MCF 10A (cell line): Measurements from ENCODE around the gene IGF1R. TPM values are rescaled to one million over a fixed set of nuclear protein-coding genes. Genes with fewer than 3 reads are reported as not detected.

ENCODE experiments used
- BruUV-seq: library from RNA; stranded (reverse); fragments of 400-500 nt; replicated peaks from 2 replicates; lab custom pipeline; 2021; lab: Mats Ljungman, UMichigan
- CTCF ChIA-PET: fragments of 300-600 bp; sonication (Branson Sonifier 250); formaldehyde crosslinking; extraction: SDS; loops from one replicate; lab custom pipeline; 2021; ENCODE audit warnings: antibody characterized with exemption, inconsistent platforms; lab: Yijun Ruan, JAX
- POLR2A ChIA-PET: fragments of 300-600, 350-650 bp; sonication (Branson Sonifier 250); formaldehyde crosslinking; extraction: SDS; loops from one replicate; lab custom pipeline; 2020; ENCODE audit warnings: antibody characterized with exemption, inconsistent platforms; lab: Yijun Ruan, JAX
- DNase-seq: peaks from one replicate; pipeline ENCODE4 v3.0.0-alpha.2; 2018; ENCODE audit not compliant: unreplicated experiment
- H3K27ac Mint-ChIP-seq: one replicate; pipeline ENCODE4 v1.8.0; 2022; ENCODE audit warnings: mild to moderate bottlenecking, low read depth, mixed read lengths; ENCODE audit not compliant: unreplicated experiment
- H3K27me3 Mint-ChIP-seq: one replicate; pipeline ENCODE4 v1.8.0; 2022; ENCODE audit warnings: mixed read lengths; ENCODE audit not compliant: insufficient read depth, unreplicated experiment
- H3K36me3 Mint-ChIP-seq: one replicate; pipeline ENCODE4 v1.8.0; 2022; ENCODE audit warnings: mild to moderate bottlenecking, moderate library complexity, mixed read lengths; ENCODE audit not compliant: insufficient read depth, unreplicated experiment
- H3K4me1 Mint-ChIP-seq: one replicate; pipeline ENCODE4 v1.8.0; 2022; ENCODE audit warnings: mixed read lengths; ENCODE audit not compliant: insufficient read depth, unreplicated experiment
- H3K4me3 Mint-ChIP-seq: one replicate; pipeline ENCODE4 v1.8.0; 2022; ENCODE audit warnings: mild to moderate bottlenecking, moderate library complexity, mixed read lengths; ENCODE audit not compliant: unreplicated experiment
- H3K9me3 Mint-ChIP-seq: one replicate; pipeline ENCODE4 v1.8.0; 2022; ENCODE audit warnings: mixed read lengths; ENCODE audit not compliant: unreplicated experiment
- intact Hi-C: fragments of 100-400 bp; cut with micrococcal nuclease; formaldehyde crosslinking; loops from 2 replicates; pipeline ENCODE4 v1.14.1; 2022
- total RNA-seq: library from RNA; stranded (reverse); gene quantifications from 2 replicates; pipeline ENCODE4 v1.2.3, GENCODE V29; 2022
- TF ChIP-seq, protein P1 (sequence below): fragments of 200-600 bp; IDR thresholded peaks from one replicate; pipeline ENCODE4 v1.8.0; 2022; ENCODE audit warnings: antibody characterized with exemption, mild to moderate bottlenecking; ENCODE audit not compliant: unreplicated experiment

IGF1R gene
- total RNA-seq, 1 experiment from 2014 or later, result 53.3 TPM

DNA sequence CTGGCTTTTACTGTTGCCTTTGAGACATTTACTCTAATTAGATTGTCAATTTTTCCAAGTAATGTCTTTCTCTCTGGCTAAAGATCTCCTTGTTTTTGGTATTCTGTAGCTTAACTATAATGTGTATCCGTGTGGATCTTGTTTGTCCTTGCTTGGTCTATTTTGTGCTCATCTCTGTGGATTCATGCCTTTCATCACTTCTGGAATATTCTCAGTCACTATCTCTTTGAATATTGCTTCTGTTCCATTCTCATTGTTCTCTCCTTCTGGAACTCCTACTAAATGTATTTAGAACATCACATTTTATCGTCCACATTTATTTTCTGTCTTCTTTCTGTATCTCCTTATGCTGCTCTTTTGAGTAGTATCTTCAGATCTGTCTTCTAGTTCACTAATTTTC is 346.6 kb downstream of the IGF1R start:
- ChIA-PET POLR2A (no interaction called here), CTCF (interaction anchor here (1.1 kb wide), 1 partner anchor 11 kb away, joined by 5 read pairs; no protein-coding TSS in a partner anchor)
- H3K27me3 Mint-ChIP-seq, result peaks cover 35% of the 10 kb centered on the region
- TF ChIP-seq, protein P1, sequence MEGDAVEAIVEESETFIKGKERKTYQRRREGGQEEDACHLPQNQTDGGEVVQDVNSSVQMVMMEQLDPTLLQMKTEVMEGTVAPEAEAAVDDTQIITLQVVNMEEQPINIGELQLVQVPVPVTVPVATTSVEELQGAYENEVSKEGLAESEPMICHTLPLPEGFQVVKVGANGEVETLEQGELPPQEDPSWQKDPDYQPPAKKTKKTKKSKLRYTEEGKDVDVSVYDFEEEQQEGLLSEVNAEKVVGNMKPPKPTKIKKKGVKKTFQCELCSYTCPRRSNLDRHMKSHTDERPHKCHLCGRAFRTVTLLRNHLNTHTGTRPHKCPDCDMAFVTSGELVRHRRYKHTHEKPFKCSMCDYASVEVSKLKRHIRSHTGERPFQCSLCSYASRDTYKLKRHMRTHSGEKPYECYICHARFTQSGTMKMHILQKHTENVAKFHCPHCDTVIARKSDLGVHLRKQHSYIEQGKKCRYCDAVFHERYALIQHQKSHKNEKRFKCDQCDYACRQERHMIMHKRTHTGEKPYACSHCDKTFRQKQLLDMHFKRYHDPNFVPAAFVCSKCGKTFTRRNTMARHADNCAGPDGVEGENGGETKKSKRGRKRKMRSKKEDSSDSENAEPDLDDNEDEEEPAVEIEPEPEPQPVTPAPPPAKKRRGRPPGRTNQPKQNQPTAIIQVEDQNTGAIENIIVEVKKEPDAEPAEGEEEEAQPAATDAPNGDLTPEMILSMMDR, result no peak
- no peak overlapping the region for H3K27ac Mint-ChIP-seq
- DNase-seq, result no peak
- no peaks in the 10 kb centered on the region for H3K36me3 Mint-ChIP-seq
- H3K9me3 Mint-ChIP-seq, result peaks cover 23% of the 10 kb centered on the region
- H3K4me3 Mint-ChIP-seq, result no peak overlapping the region
- intact Hi-C loops, result no loop called here
- no peaks in the 10 kb centered on the region for H3K4me1 Mint-ChIP-seq
- no TSS peak for BruUV-seq

DNA sequence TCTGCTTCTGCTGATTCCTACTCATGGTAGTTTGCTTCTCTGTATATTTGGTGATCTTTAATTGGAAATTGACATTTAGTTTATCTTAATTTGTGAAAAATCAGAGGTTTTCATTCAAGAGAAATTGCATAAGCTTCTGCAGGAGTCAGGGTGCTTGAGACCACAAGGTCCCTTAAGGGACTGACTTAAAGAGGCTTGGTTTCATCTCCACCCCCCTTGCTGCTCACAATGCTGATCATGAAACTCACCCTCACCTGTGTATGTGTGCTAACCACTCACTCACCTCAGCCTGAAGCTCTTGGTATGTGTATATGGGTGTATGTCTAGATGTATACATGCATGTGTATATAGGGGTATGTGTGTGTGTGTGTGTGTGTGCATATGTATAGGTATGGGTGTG is 347.8 kb downstream of the IGF1R start:
- TF ChIP-seq, protein P1, result no peak
- peaks cover 23% of the 10 kb centered on the region for H3K9me3 Mint-ChIP-seq
- intact Hi-C loops, result no loop called here
- BruUV-seq, result no TSS peak
- peaks cover 22% of the 10 kb centered on the region for H3K27me3 Mint-ChIP-seq
- POLR2A ChIA-PET, result interaction anchor here (1.0 kb wide), 1 partner anchor 10 kb away, joined by 3 read pairs; no protein-coding TSS in a partner anchor
- no peak overlapping the region for H3K27ac Mint-ChIP-seq
- CTCF ChIA-PET, result interaction anchor here (0.9 kb wide), 1 partner anchor 100 kb away, joined by 3 read pairs; no protein-coding TSS in a partner anchor
- H3K4me3 Mint-ChIP-seq, result no peak overlapping the region
- no peaks in the 10 kb centered on the region for H3K36me3 Mint-ChIP-seq
- no peak for DNase-seq
- H3K4me1 Mint-ChIP-seq, result no peaks in the 10 kb centered on the region

DNA sequence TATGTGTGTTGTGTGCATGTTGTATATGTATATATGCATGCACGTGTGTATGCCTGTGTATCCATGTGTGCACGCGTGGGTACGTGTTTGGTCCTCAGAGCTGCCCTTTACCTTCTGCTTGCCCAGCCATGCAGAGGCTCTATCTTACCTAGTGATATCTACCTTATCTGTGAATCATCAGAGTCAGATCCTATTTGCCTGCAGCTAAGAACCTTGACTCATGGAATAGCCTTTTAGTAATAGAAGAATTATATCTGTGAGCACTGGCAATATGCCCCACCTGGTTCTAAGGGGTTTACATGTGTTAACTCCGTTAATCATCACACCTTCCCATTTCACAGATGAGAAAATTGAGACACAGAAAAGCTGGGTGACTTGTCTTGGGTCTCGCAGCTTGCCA is 348.3 kb downstream of the IGF1R start:
- Mint-ChIP-seq H3K4me1 (no peaks in the 10 kb centered on the region), H3K9me3 (peaks cover 23% of the 10 kb centered on the region), H3K27ac (no peak overlapping the region), H3K36me3 (no peaks in the 10 kb centered on the region), H3K27me3 (peaks cover 17% of the 10 kb centered on the region), H3K4me3 (no peak overlapping the region)
- TF ChIP-seq, protein P1, result no peak
- no TSS peak for BruUV-seq
- CTCF ChIA-PET, result interaction anchor here (0.9 kb wide), 1 partner anchor 101 kb away, joined by 3 read pairs; no protein-coding TSS in a partner anchor
- POLR2A ChIA-PET, result interaction anchor here (1.0 kb wide), 1 partner anchor 11 kb away, joined by 3 read pairs; no protein-coding TSS in a partner anchor
- DNase-seq, result no peak
- intact Hi-C loops, result no loop called here

DNA sequence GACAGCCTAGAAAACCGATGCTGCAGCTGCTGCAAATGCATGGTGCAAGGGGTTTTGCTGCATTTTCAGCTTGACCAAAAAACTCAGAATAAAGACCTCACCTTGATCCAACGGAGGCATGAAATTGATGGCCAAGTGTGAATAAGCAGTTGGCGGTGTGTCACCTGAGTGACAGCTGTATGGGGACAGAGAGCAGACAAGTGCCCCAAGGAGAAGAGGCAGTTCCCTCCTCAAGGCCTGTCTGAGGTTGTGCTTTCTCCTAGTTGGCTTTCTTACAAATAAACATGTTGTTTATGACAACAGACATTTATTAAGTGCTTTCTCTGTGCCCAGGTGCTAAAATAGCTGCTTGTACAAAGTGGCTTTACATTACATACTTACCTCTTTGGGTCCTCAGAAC is 349.0 kb downstream of the IGF1R start:
- Mint-ChIP-seq H3K9me3 (peaks cover 20% of the 10 kb centered on the region), H3K27ac (no peak overlapping the region), H3K36me3 (no peaks in the 10 kb centered on the region), H3K4me3 (no peak overlapping the region), H3K4me1 (no peaks in the 10 kb centered on the region), H3K27me3 (peaks cover 12% of the 10 kb centered on the region)
- TF ChIP-seq, protein P1, result no peak
- POLR2A ChIA-PET, result interaction anchor here (1.0 kb wide), 1 partner anchor 11 kb away, joined by 3 read pairs; no protein-coding TSS in a partner anchor
- intact Hi-C loops, result no loop called here
- BruUV-seq, result no TSS peak
- DNase-seq, result no peak
- CTCF ChIA-PET, result interaction anchor here (0.7 to 1.0 kb wide), 2 partner anchors 60 to 819 kb away, joined by 4 read pairs; no protein-coding TSS in a partner anchor
